ENCODE data around the gene FOXO1.
"Not testable (repeated sequence)": the region's sequence is repeated elsewhere in the genome, so short reads cannot be mapped to it uniquely, and the experiment has no call there.

Gene FOXO1

DNA sequence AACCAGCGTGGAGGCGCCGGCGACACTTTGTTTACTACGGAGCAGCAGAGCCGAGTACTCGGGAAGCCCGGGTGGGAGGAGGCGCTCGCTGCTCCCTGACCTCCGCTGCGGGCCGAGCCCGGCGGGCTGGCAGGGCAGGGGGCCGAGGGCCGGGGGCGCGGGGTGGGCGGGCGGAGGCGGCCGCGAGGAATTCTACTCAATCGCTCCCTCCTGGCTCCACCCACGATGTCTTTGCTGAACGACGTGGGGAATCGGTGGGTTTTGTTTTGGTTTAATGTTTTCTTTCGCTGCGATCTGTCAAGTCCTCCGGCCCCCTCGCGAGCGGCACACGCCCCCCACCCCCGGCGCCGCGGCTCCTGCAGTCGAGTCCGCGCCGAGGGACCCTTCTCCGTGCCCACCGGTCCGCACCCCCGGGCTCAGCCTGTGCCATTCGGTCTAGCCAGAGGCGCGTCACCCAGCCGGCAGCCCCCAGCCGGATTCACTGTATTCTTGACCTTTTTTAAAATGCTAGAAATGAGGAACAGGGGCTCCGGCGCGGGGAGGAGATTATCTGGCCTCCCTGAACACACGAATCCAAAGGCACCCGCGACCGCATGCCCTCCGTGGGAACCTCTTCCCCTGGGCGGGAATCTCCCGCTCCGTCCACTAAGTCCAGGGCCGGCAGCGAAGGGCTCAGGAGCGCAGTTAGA lies 636 bp upstream of the FOXO1 start:
- TF ChIP-seq CTCF (IDR thresholded peaks at IDR 0.05; ENCODE audit: low read depth, low read length): no peak
- no peak for DNase-seq (ENCODE audit: extremely low read depth, low read depth)

DNA sequence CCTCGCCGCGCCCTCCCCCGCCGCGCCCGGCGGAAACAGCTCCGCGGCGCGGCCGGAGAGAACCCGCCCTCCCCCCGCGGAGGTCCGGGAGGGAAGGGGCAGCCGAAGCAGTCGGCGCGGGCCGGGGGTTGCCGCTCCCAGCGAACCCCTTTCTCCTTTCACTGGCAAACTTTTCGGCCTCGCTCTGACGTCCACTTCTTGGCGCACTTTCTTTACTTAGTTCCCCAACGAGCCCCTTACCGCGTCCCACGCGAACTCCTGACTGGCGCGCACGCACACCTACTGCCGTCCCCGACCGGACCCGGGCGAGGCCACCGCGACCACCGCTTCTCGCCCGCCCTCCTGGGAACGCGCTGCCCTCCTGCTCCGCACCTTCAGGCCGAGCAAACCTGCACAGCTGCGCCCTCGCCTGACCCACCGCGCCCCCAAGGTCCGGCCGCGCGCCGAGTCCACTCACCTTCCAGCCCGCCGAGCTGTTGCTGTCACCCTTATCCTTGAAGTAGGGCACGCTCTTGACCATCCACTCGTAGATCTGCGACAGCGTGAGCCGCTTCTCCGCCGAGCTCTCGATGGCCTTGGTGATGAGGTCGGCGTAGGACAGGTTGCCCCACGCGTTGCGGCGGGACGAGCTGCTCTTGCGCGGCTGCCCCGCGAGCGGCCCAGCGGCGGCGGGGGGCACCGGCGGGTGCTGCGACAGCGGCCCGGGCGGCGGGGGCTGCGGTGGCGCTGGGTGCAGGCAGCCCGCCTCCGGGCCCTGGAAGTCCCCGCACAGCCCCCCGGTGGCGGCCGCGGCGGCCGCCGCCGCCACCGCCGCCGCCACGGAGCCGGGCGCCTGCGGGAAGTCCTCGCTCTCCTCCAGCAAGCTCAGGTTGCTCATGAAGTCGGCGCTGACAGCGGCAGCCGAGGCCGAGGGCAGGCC lies 1.1 kb downstream of the FOXO1 start:
- no peak for TF ChIP-seq CTCF (IDR thresholded peaks at IDR 0.05; ENCODE audit: low read depth, low read length)
- DNase-seq (ENCODE audit: extremely low read depth, low read depth): no peak

DNA sequence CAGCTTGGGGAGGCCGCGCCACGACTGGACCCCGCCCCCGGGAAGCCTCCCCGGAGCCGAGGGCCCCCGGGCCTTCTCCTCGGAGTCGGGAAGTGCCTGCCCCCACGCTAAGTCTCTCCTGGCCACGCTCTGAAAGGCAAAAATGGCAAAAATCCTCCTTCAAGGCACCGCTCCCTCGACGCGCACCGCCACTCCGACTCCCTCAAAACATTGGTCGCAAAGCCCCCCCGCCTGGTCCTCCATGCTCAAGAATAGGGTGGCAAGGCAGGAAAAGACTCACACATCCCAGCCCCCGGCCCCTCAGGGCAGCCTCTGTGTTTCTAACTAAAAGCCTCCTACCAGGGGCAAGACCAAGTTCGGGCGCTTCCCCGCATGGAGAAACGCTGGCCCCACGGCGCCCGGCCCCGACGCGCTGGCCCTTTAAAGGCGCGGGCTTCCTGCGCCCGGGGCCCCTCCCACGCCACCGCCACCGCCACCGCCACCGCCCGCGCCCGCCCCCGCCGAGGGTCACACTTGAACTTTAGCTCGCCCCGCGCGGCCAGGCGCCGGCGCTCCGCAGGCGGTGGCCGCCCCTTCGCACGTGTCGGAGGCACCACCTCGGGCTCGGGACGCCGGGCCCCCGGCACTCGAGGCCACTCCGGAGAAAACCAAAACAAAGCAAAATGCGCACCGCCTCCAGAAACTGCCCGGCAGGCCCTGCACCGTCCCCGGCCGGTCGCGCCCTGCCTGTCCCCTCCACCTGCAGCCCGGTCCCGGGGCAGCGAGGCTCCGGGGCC lies 1.9 kb downstream of the FOXO1 start:
- no peak for DNase-seq (ENCODE audit: extremely low read depth, low read depth)
- TF ChIP-seq CTCF (IDR thresholded peaks at IDR 0.05; ENCODE audit: low read depth, low read length): no peak

- not testable (repeated sequence) for DNase-seq (ENCODE audit: extremely low read depth, low read depth)
These were observed 2.4 kb downstream of the FOXO1 start for GRCh38 chr13:40664100-40664349.

- DNase-seq (ENCODE audit: extremely low read depth, low read depth): no peak
- no peak for TF ChIP-seq CTCF (IDR thresholded peaks at IDR 0.05; ENCODE audit: low read depth, low read length)
These were observed 3.6 kb downstream of the FOXO1 start for GRCh38 chr13:40662866-40663265.

DNA sequence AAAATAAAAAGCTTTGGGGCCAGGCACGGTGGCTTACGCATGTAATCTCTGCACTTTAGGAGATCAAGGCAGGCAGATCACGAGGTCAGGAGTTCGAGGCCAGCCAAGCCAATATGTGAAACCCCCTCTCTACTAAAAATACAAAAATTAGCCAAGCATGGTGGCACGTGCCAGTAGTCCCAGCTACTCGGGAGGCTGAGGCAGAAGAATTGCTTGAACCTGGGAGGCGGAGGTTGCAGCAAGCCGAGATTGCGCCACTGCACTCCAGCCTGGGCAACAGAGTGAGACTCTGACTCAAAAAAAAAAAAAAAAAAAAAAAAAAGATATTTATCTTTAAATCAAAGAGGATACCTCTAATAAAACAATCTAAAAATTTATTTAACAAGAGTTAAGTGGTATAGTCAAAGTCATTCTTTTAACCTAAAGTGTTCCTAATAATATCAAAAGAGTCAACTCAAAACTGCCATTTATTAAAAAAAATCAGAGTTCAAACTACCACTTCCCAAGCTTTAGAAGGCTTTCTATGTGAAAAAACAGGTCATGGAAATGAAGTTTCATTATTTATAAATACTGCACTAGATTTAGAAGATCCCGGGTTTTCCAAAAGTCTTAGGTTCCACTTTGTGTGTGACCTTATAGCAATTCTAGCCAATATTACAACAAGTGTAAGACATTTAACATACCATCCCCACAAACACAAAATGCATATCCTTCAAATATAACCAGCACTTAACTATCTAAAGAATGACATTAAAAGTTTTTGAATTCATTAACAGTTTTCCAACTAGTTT lies 4.4 kb downstream of the FOXO1 start:
- no peak for DNase-seq (ENCODE audit: extremely low read depth, low read depth)
- no peak for TF ChIP-seq CTCF (IDR thresholded peaks at IDR 0.05; ENCODE audit: low read depth, low read length)

- TF ChIP-seq CTCF (IDR thresholded peaks at IDR 0.05; ENCODE audit: low read depth, low read length): no peak
- DNase-seq (ENCODE audit: extremely low read depth, low read depth): no peak
These were observed 5.7 kb downstream of the FOXO1 start for GRCh38 chr13:40660692-40661091.

Measured in AG09319 (cell line).